ENCODE results near the gene NOS1. TPM values are rescaled to one million over a fixed set of nuclear protein-coding genes. Genes with fewer than 3 reads are reported as not detected.

The NOS1 gene
- total RNA-seq, 1 donor: not detected

GRCh38 chr12:117312770-117313169 is 48.7 kb downstream of the NOS1 start:
- TF ChIP-seq, protein P1, sequence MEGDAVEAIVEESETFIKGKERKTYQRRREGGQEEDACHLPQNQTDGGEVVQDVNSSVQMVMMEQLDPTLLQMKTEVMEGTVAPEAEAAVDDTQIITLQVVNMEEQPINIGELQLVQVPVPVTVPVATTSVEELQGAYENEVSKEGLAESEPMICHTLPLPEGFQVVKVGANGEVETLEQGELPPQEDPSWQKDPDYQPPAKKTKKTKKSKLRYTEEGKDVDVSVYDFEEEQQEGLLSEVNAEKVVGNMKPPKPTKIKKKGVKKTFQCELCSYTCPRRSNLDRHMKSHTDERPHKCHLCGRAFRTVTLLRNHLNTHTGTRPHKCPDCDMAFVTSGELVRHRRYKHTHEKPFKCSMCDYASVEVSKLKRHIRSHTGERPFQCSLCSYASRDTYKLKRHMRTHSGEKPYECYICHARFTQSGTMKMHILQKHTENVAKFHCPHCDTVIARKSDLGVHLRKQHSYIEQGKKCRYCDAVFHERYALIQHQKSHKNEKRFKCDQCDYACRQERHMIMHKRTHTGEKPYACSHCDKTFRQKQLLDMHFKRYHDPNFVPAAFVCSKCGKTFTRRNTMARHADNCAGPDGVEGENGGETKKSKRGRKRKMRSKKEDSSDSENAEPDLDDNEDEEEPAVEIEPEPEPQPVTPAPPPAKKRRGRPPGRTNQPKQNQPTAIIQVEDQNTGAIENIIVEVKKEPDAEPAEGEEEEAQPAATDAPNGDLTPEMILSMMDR (IDR thresholded peaks at IDR 0.05; ENCODE audit: insufficient read depth, low read depth, low read length): no peak

GRCh38 chr12:117309276-117309925 is 52.0 kb downstream of the NOS1 start:
- TF ChIP-seq, protein P1 (IDR thresholded peaks at IDR 0.05; ENCODE audit: insufficient read depth, low read depth, low read length): no peak
- DNase-seq (ENCODE audit: low read depth): no peak
- no peak overlapping the region for H3K4me3 ChIP-seq (ENCODE audit: low read depth, low read length)

More at GRCh38 chr12:117312770-117313169, 48.7 kb downstream of the NOS1 start:
- no peak overlapping the region for H3K4me3 ChIP-seq (ENCODE audit: low read depth, low read length)
- DNase-seq (ENCODE audit: low read depth): no peak

GRCh38 chr12:117300174-117300573 is 61.3 kb downstream of the NOS1 start:
- no peak for DNase-seq (ENCODE audit: low read depth)
- TF ChIP-seq, protein P1 (IDR thresholded peaks at IDR 0.05; ENCODE audit: insufficient read depth, low read depth, low read length): no peak
- H3K4me3 ChIP-seq (ENCODE audit: low read depth, low read length): no peak overlapping the region

DNA sequence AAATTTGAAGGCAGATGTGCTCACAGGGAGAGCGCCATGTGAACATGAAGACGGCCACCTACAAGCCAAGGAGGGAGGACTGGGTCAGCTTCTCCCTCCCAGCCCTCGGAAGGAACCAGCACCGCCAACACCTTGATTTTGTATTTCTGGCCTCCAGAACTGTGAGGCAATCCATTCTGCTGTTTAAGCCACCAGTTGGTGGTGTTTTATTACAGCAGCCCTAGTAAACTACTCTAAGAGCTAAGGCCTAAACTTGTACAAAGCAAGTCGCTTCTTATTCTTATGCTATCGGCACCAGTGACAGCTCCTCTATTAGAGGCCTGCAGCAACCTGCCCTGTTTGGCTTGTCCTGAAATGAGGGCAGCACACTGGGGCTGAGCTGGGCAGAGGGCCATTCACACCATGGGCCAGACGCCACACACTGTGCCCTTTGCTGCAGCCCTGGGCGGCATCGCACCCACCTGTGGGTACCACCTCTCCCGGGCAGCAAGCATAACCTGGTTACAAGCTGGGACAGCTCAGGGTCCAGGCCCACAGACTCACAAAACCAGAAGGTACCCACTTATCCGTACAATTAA is 62.7 kb downstream of the NOS1 start:
- TF ChIP-seq, protein P1 (IDR thresholded peaks at IDR 0.05; ENCODE audit: insufficient read depth, low read depth, low read length): no peak
- DNase-seq (ENCODE audit: low read depth): no peak
- no peak overlapping the region for H3K4me3 ChIP-seq (ENCODE audit: low read depth, low read length)

GRCh38 chr12:117298191-117298590 is 63.2 kb downstream of the NOS1 start:
- H3K4me3 ChIP-seq (ENCODE audit: low read depth, low read length): no peak overlapping the region
- TF ChIP-seq, protein P1 (IDR thresholded peaks at IDR 0.05; ENCODE audit: insufficient read depth, low read depth, low read length): no peak
- DNase-seq (ENCODE audit: low read depth): no peak

- TF ChIP-seq, protein P1 (IDR thresholded peaks at IDR 0.05; ENCODE audit: insufficient read depth, low read depth, low read length): no peak
- no peak overlapping the region for H3K4me3 ChIP-seq (ENCODE audit: low read depth, low read length)
- DNase-seq (ENCODE audit: low read depth): no peak
Observed at GRCh38 chr12:117294189-117294603, 67.2 kb downstream of the NOS1 start.
